Activated CD4-positive, alpha-beta T cell treated with anti-CD3 and anti-CD28 coated beads for 1 hour (primary cell): ENCODE data around the gene RASL10A.

Experiments
- DNase-seq: peaks from one replicate; pipeline ENCODE4 v3.0.0-alpha.2; 2020

Gene RASL10A

DNA sequence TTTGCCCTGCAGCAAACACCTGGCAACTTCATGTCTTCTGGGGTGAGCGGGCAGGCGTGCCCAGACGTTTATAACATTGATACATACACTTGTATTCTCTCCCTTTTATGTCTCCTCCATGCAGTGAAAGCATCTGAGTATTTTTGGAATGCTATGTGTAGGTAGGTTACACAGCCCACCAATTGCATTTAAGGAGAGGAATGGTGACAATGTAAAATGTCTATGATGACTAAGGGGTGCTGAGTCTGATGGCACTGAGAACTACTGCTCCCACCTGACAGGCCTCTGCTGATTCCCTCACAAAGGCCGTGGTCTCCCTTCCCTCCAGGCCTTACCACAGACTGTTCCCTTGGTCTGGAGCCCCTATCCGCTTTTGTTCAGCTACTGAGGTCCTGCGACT, 22.9 kb upstream of the RASL10A start:
- no peak for DNase-seq

DNA sequence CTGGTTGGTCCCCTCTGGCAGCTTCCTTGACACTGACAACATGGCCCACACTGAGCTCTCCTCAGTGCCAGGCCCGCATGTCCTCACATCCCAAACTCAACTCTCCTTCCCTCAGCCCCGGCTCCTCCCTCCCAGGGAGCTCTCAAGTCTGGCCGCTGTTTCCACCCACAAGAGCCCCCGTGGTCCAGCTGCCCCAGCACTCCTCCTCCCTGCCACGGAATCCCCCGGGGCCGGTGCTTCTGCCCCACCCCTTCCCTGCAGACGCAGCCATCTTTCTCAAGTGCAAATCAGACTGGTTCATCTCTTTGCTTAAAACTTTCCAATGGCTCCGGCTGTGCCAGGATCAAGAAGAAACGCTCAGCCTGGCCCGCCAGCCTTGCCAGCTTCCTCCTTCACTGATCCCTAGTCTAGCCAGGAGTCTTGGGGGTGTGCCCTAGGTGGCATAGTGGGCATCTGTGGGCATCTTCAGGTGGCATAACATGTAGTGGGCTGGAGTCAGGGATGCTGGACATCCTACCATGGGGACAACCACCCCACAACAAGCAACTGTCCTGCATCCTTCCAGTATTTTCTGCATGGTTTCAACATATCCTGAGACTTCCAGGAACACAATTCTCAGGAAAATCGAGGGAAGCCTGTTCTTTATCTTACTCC, 22.3 kb upstream of the RASL10A start:
- no peak for DNase-seq

GRCh38 chr22:29336751-29337490, 21.4 kb upstream of the RASL10A start:
- DNase-seq = no peak

- DNase-seq = no peak
Measured at GRCh38 chr22:29335656-29336055, 20.2 kb upstream of the RASL10A start.

DNA sequence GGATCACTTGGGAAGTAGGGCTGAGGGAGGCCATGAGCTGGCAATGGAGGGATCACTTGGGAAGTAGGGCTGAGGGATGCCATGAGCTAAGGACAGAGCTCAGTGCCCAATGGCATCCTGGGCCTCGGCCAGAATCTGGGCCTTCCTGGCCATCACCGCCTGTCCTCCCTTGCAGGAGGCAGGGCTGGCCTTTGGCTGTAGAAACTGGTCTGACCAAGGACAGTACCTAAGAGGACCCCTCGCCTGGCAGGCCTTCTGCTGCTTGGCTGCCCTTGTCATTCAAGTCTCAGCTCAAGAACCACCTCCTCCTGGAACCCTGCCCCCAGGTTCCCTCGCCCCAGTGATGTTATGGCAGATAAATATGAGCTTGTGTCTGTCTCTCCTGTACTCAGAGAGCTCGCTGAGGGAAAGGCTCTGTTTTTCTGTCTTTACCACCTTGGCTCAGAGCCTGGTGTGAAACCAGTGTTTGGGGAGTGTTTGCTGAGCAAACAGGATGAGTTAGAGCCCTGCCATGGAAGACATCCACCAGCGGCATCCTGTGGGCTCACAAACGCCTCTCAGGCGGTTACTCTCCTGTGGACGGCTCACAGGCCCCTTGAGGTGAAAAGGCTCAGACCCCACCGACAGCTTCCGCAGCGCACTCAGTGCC, 19.3 kb upstream of the RASL10A start:
- DNase-seq = no peak

- no peak for DNase-seq
Measured at GRCh38 chr22:29334148-29334547, 18.7 kb upstream of the RASL10A start.

- DNase-seq = no peak
Measured at GRCh38 chr22:29332886-29333496, 17.5 kb upstream of the RASL10A start.

GRCh38 chr22:29331658-29332300, 16.3 kb upstream of the RASL10A start:
- no peak for DNase-seq

DNA sequence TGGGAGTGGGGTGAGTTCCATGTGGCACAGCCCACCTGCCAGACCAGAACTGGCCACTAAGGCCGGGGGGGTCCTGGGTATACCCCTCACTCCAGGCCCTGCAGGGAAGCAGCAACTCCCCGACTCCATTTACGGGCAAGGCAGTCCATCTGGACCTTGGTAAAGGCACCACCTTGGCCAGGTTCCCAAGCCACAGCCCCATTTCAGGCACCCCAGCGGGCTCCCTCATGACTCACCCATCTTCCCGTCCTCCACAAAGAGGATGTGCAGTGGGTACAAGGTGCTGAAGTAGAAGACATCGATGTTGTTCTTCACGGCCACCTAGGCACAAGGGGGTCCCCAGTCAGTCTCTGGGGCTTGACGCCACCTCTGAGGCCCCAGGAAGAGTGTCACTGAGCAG, 15.7 kb upstream of the RASL10A start:
- no peak for DNase-seq

DNA sequence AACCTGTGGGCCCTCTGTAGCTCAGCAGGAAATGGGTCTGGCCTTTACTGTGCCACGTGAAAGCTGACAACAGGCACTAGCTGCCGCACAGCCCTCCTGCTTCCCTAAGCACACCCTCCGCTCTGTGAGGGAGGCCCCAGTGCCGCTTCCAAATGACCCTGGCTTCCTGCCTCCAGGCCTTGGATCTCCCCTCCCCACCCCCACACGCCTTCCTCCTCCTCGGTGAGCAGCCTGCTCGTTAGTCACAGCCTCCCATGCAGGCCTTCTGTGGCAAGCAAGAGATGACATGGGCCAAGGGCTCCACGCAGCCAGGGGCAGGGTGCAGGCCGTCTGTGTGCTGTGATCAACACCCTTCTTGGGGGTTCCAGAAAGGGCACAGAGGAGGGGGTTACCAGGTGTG, 15.3 kb upstream of the RASL10A start:
- no peak for DNase-seq

DNA sequence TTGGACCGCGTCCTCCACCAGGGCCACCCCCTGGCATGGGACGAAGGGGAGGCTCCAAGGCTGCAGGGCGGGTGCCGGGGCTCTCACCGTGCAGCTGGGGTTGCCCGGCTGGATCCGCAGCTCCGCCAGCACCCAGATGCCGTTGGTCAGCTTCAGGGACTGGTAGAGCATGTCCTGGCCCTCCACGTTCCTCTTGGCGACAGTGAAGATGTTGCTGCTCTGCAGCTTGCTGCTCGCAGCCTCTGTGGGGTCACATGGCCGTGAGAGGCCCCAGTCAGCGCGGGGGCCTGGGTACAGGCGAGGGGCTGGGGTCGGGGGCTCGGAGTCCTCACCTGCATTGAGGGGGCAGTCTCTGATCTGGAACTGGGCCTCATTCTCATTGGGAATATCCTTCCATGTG, 14.8 kb upstream of the RASL10A start:
- DNase-seq = no peak

DNA sequence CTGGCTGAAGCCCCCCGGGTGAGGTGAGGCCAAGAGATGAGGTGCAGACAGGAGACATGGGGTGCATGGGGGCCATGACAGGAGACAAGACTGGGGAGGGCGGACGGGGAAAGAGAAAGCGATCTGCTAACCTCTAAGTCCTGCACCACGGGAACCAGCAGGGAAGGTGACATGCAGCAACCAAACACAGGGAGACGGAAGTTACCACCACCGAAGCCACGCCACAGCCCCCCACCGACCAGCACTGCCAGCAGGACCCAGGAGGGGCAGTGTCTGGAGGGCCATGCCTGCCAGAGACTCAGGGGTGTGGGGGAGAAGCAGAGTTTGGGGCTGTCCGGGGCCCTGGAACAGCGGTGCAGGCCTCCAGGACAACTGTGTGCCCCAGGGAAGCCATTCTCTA, 14.1 kb upstream of the RASL10A start:
- no peak for DNase-seq

- DNase-seq = no peak
Measured at GRCh38 chr22:29328566-29329500, 13.3 kb upstream of the RASL10A start.

DNA sequence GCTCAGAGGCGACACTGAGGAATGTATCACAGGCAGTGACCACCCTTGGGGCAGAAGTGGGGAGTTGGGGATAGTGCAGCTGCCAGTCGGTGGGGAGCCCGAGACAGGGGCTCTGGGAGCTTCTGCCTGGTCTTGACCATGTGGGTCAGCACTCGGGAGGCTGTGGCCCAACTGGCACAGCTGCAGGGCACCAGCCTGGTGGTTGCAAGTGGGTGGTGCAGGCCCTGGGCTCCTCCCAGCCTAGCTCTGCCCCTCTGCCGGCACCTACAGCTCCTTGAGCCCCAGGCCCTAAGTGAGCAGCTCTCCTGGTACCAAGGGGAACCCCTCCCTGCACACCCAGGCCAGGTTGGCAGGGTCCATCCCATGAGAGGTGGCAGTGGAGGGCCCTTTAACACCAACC, 12.6 kb upstream of the RASL10A start:
- DNase-seq = no peak

DNA sequence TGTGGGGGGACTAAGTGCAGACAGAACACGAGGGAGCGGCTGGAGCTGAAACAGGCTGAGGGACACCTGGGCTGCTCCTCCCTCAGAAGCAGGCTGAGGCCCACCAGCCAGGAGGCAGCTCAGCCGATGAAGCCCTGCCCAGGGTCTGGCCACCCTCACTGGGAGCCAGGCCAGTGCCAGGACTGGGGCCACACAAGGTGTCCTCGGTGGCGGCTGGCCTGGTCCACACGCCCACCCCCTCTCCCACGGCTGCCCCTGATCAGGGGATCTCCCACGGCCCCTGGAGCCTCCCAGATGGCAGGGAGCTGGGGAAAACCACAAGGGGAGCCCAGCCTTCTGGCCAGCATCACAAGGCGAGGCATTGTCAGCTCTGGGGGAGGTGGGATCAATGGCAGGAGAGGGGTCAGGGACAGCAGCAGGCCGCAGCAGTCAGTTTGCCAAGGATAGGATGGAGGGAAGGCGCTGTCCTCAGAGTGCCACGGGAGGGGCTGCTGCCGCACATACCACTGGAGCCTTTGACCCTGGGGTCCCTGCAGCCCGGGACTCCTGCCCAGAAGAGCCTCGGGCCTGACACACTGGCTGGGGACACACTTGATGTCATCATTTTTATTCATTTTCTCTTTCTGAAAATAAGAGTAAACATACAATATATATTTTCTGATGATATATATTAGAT, 11.7 kb upstream of the RASL10A start:
- DNase-seq = no peak

- no peak for DNase-seq
Measured at GRCh38 chr22:29326481-29326880, 11.0 kb upstream of the RASL10A start.

DNA sequence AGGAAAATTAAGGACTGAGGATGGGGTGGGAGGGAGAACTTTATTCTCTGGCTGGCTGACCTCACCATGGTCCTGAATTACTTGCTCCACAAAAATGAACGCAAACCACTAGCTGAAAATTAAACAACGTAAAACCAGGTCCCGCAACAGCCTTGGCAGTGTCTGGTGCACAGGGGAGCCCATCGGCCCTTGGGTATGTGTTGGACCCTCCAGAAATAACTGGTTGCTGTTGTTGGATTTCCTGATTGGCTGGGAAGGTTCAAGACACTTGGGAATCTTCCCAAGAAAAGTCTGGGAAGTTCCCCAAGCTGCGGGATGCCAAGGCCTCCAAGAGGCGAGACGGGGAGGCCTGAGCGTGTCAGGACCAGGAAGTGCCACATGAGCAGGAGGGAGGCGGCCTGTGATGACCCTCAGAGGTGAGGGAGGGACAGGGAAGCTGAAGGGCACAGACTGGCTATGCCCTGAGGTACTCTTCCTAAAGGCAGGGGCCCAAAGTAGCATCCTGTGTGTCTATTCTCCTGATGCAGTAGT, 10.4 kb upstream of the RASL10A start:
- no peak for DNase-seq

DNA sequence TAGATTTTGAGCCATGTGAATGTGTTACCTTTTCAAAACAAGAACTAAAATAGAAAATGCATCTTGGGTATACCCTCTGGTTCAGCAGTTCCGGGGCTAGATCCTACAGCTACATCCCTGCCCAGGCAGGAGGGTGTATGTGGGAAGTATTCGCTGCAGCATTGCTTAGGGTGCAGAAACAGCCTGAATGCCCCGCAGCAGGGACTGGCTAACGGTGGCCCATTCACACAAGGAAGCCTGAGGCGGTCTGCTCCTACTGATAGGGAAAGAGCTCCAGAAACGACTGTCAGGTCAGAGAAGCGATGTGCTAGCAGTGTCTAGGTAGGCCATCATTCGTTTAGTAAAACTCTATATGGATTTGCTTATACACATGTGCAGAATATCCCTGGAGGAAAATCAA, 9.9 kb upstream of the RASL10A start:
- no peak for DNase-seq

GRCh38 chr22:29323641-29324040, 8.1 kb upstream of the RASL10A start:
- DNase-seq = no peak

DNA sequence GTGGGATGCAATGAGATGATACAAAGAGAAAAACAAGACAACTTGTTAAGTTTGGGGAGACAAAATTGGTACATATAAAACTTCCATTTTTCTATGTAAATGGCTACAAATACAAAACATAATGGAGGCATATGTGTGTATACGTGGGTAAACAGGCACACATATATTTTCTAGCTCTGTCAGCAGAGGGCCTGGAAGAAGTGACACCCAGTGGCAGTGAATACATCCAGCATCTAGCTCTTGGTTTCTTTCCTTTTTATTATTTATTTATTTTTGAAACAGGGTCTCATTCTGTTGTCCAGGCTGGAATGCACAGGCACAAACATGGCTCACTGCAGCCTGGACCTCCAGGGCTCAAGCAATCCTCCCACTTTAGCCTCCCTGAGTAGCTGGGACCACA, 5.0 kb upstream of the RASL10A start:
- no peak for DNase-seq

- DNase-seq = no peak
Measured at GRCh38 chr22:29319072-29319471, 3.6 kb upstream of the RASL10A start.
